HepG2 (cell line): ENCODE measurements around the gene PTPN18. TPM values are rescaled to one million over a fixed set of nuclear protein-coding genes. Genes with fewer than 3 reads are reported as not detected.

Source experiments
- ELF1 ChIP-seq: sonication (generic); formaldehyde crosslinking; IDR thresholded peaks from 2 replicates; pipeline ENCODE4 v1.4.0; 2020; ENCODE audit warnings: missing genetic modification reagents
- GFI1 ChIP-seq: sonication (generic); formaldehyde crosslinking; IDR thresholded peaks from 2 replicates; pipeline ENCODE4 v1.5.0; 2020; ENCODE audit warnings: missing genetic modification reagents, mild to moderate bottlenecking, borderline replicate concordance
- HES4 ChIP-seq: sonication (generic); formaldehyde crosslinking; IDR thresholded peaks from 2 replicates; pipeline ENCODE4 v1.9.0; 2021; ENCODE audit warnings: mild to moderate bottlenecking, missing genetic modification reagents, borderline replicate concordance
- KLF12 ChIP-seq: sonication (generic); formaldehyde crosslinking; IDR thresholded peaks from 2 replicates; pipeline ENCODE4 v1.4.0; 2020; ENCODE audit warnings: missing genetic modification reagents, borderline replicate concordance
- MIER2 ChIP-seq: IDR thresholded peaks from 2 replicates; pipeline ENCODE4 v1.6.1; 2016; ENCODE audit warnings: missing biosample characterization, missing genetic modification reagents
- NR2F1 ChIP-seq, 2 experiments: fragments of 450-650 bp in 1 of 2; formaldehyde crosslinking in 1 of 2; IDR thresholded peaks; 2 replicates each; pipeline versions ENCODE4 v1.5.0 to v1.6.1; 2016 to 2020; ENCODE audit warnings: mild to moderate bottlenecking in 1 of 2, missing compliant biosample characterization in 1 of 2, missing genetic modification reagents in 1 of 2, moderate library complexity in 1 of 2
- PAWR ChIP-seq: sonication (generic); formaldehyde crosslinking; IDR thresholded peaks from 2 replicates; pipeline ENCODE4 v1.4.0; 2020; ENCODE audit warnings: missing genetic modification reagents, mild to moderate bottlenecking, borderline replicate concordance
- PHF20 ChIP-seq: sonication (generic); formaldehyde crosslinking; IDR thresholded peaks from 2 replicates; pipeline ENCODE4 v1.5.0; 2020; ENCODE audit warnings: mild to moderate bottlenecking, missing genetic modification reagents
- SMAD3 ChIP-seq: sonication (generic); formaldehyde crosslinking; IDR thresholded peaks from 2 replicates; pipeline ENCODE4 v1.4.0; 2020; ENCODE audit warnings: missing genetic modification reagents
- ZFP36 ChIP-seq: fragments of 150-350 bp; IDR thresholded peaks from 2 replicates; pipeline ENCODE4 v1.6.1; 2018; ENCODE audit warnings: borderline replicate concordance, low read length, low read depth; ENCODE audit not compliant: partially characterized antibody
- ZNF33A ChIP-seq: sonication (generic); formaldehyde crosslinking; IDR thresholded peaks from 2 replicates; pipeline ENCODE4 v1.5.1; 2020; ENCODE audit warnings: missing genetic modification reagents, mild to moderate bottlenecking, moderate library complexity, borderline replicate concordance
- ZNF530 ChIP-seq: sonication (generic); formaldehyde crosslinking; IDR thresholded peaks from 2 replicates; pipeline ENCODE4 v1.5.0; 2020; ENCODE audit warnings: low read depth, mild to moderate bottlenecking, missing genetic modification reagents
- ZNF703 ChIP-seq: sonication (generic); formaldehyde crosslinking; IDR thresholded peaks from 2 replicates; pipeline ENCODE4 v1.5.1; 2020; ENCODE audit warnings: missing genetic modification reagents, mild to moderate bottlenecking, moderate library complexity, borderline replicate concordance
- ZNF761 ChIP-seq: sonication (generic); formaldehyde crosslinking; conservative IDR thresholded peaks from 2 replicates; pipeline ENCODE4 v1.4.0; 2020; ENCODE audit warnings: mild to moderate bottlenecking, missing genetic modification reagents
- ZNF788 ChIP-seq: sonication (generic); formaldehyde crosslinking; IDR thresholded peaks from 2 replicates; pipeline ENCODE4 v1.5.0; 2020; ENCODE audit warnings: mild to moderate bottlenecking, missing genetic modification reagents, borderline replicate concordance
- polyA plus RNA-seq, 8 experiments: library from polyadenylated mRNA; depleted of rRNA in 3 of 8; stranded (reverse) in 7 of 8; unstranded in 1 of 8; fragments of >200 nt; fragmentation: Illumina TruSeq in 4 of 8; extraction: Trizol in 4 of 8; gene quantifications; 2 replicates each; pipeline versions ENCODE4 v1.2.1 to v1.2.3, GENCODE V29; 2011 to 2016; ENCODE audit warnings: low read depth in 4 of 8, missing spikeins in 1 of 8, mixed read lengths in 1 of 8; ENCODE audit not compliant: insufficient read depth in 1 of 8
- total RNA-seq, 5 experiments: library from RNA; depleted of rRNA; stranded (reverse); fragments of >200 nt; fragmentation: Illumina TruSeq; extraction: Trizol; gene quantifications; 2 replicates each; pipeline ENCODE4 v1.2.3, GENCODE V29; 2016; ENCODE audit warnings: low read depth in 1 of 5
- TF ChIP-seq, protein P1 (sequence below): conservative IDR thresholded peaks from 2 replicates; pipeline ENCODE4 v1.6.1; 2018; ENCODE audit warnings: missing genetic modification reagents
- TF ChIP-seq, protein P2 (sequence below): sonication (generic); formaldehyde crosslinking; IDR thresholded peaks from 2 replicates; pipeline ENCODE4 v1.4.0; 2020; ENCODE audit warnings: missing genetic modification reagents
- TF ChIP-seq, protein P3 (sequence below): sonication (generic); formaldehyde crosslinking; IDR thresholded peaks from 2 replicates; pipeline ENCODE4 v1.9.0; 2021; ENCODE audit warnings: missing genetic modification reagents, borderline replicate concordance
- TF ChIP-seq, protein P4 (sequence below): sonication (generic); formaldehyde crosslinking; IDR thresholded peaks from 2 replicates; pipeline ENCODE4 v1.4.0; 2020; ENCODE audit warnings: missing genetic modification reagents, borderline replicate concordance
- TF ChIP-seq, protein P5 (sequence below): sonication (generic); formaldehyde crosslinking; IDR thresholded peaks from 2 replicates; pipeline ENCODE4 v1.4.0; 2020; ENCODE audit warnings: mild to moderate bottlenecking, missing genetic modification reagents

Gene PTPN18
- total and polyA plus RNA-seq, 2 of the 13 experiments (the other 11 are each of a cell fraction or from before 2014, with no cell fraction given): 14.8 to 39.6 TPM

DNA sequence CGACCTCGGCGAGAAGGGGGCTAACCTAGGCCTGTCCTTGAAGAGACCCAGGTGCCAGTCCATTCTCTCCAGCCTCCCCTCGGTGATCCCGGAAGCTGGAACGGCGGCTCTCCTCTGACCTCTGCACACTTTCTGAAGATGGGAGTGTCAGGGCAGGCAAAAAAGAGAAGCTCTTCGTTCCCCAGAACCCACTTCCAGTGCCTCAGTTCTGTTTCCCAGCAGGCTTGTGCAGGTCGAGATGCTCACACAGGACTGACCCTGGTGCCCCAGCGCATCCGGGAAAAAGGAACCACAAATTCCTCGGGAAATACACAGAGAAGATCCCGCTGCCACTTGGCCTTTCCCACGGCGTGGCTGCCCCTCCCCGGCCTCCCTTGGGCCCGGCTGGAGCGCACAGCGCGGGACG is 681 bp upstream of the PTPN18 start (continued):
- TF ChIP-seq, protein P1, sequence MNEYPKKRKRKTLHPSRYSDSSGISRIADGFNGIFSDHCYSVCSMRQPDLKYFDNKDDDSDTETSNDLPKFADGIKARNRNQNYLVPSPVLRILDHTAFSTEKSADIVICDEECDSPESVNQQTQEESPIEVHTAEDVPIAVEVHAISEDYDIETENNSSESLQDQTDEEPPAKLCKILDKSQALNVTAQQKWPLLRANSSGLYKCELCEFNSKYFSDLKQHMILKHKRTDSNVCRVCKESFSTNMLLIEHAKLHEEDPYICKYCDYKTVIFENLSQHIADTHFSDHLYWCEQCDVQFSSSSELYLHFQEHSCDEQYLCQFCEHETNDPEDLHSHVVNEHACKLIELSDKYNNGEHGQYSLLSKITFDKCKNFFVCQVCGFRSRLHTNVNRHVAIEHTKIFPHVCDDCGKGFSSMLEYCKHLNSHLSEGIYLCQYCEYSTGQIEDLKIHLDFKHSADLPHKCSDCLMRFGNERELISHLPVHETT (CRISPR knock-in tag): 0 out of 2 replicates have a peak, but pooled peaks have one; percentile 38
- TF ChIP-seq PAWR (0 out of 2 replicates have a peak, but pooled peaks have one; percentile 15), KLF12 (CRISPR knock-in tag) (no peak; the same call in 1 of the 2 replicates), PHF20 (CRISPR knock-in tag) (no peak), ZNF530 (CRISPR knock-in tag) (no peak), HES4 (CRISPR knock-in tag) (no peak), NR2F1 (CRISPR knock-in tag; IDR thresholded peaks at IDR 0.05) (peak in 1 of 2 experiments; percentile 15; a peak in 1 of 4 replicates), ZNF788 (no peak; the same call in 1 of the 2 replicates), ZNF761 (CRISPR knock-in tag) (no peak), ELF1 (CRISPR knock-in tag) (peak; percentile 81), ZNF33A (CRISPR knock-in tag) (no peak), MIER2 (no peak), SMAD3 (CRISPR knock-in tag) (no peak), ZNF703 (0 out of 2 replicates have a peak, but pooled peaks have one; percentile 2), ZFP36 (no peak), GFI1 (no peak)
- TF ChIP-seq, protein P2, sequence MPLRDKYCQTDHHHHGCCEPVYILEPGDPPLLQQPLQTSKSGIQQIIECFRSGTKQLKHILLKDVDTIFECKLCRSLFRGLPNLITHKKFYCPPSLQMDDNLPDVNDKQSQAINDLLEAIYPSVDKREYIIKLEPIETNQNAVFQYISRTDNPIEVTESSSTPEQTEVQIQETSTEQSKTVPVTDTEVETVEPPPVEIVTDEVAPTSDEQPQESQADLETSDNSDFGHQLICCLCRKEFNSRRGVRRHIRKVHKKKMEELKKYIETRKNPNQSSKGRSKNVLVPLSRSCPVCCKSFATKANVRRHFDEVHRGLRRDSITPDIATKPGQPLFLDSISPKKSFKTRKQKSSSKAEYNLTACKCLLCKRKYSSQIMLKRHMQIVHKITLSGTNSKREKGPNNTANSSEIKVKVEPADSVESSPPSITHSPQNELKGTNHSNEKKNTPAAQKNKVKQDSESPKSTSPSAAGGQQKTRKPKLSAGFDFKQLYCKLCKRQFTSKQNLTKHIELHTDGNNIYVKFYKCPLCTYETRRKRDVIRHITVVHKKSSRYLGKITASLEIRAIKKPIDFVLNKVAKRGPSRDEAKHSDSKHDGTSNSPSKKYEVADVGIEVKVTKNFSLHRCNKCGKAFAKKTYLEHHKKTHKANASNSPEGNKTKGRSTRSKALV: no peak
- TF ChIP-seq, protein P3, sequence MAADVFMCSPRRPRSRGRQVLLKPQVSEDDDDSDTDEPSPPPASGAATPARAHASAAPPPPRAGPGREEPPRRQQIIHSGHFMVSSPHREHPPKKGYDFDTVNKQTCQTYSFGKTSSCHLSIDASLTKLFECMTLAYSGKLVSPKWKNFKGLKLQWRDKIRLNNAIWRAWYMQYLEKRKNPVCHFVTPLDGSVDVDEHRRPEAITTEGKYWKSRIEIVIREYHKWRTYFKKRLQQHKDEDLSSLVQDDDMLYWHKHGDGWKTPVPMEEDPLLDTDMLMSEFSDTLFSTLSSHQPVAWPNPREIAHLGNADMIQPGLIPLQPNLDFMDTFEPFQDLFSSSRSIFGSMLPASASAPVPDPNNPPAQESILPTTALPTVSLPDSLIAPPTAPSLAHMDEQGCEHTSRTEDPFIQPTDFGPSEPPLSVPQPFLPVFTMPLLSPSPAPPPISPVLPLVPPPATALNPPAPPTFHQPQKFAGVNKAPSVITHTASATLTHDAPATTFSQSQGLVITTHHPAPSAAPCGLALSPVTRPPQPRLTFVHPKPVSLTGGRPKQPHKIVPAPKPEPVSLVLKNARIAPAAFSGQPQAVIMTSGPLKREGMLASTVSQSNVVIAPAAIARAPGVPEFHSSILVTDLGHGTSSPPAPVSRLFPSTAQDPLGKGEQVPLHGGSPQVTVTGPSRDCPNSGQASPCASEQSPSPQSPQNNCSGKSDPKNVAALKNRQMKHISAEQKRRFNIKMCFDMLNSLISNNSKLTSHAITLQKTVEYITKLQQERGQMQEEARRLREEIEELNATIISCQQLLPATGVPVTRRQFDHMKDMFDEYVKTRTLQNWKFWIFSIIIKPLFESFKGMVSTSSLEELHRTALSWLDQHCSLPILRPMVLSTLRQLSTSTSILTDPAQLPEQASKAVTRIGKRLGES (CRISPR knock-in tag): peak; percentile 25; the same call in 1 of the 2 replicates
- TF ChIP-seq, protein P4, sequence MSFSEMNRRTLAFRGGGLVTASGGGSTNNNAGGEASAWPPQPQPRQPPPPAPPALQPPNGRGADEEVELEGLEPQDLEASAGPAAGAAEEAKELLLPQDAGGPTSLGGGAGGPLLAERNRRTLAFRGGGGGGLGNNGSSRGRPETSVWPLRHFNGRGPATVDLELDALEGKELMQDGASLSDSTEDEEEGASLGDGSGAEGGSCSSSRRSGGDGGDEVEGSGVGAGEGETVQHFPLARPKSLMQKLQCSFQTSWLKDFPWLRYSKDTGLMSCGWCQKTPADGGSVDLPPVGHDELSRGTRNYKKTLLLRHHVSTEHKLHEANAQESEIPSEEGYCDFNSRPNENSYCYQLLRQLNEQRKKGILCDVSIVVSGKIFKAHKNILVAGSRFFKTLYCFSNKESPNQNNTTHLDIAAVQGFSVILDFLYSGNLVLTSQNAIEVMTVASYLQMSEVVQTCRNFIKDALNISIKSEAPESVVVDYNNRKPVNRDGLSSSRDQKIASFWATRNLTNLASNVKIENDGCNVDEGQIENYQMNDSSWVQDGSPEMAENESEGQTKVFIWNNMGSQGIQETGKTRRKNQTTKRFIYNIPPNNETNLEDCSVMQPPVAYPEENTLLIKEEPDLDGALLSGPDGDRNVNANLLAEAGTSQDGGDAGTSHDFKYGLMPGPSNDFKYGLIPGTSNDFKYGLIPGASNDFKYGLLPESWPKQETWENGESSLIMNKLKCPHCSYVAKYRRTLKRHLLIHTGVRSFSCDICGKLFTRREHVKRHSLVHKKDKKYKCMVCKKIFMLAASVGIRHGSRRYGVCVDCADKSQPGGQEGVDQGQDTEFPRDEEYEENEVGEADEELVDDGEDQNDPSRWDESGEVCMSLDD: 0 out of 2 replicates have a peak, but pooled peaks have one; percentile 57
- TF ChIP-seq, protein P5, sequence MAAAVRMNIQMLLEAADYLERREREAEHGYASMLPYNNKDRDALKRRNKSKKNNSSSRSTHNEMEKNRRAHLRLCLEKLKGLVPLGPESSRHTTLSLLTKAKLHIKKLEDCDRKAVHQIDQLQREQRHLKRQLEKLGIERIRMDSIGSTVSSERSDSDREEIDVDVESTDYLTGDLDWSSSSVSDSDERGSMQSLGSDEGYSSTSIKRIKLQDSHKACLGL (CRISPR knock-in tag): no peak
